GM12891 (cell line): ENCODE results near the gene PTGIS.

Experiments used
- POLR2A ChIP-seq: IDR thresholded peaks from 2 replicates; pipeline ENCODE4 v1.6.1; 2011; ENCODE audit warnings: low read depth, low read length, control low read depth
- POLR2AphosphoS5 ChIP-seq: IDR thresholded peaks from 2 replicates; pipeline ENCODE4 v1.6.1; 2011; ENCODE audit warnings: low read depth, low read length, control low read depth
- POU2F2 ChIP-seq: IDR thresholded peaks from 2 replicates; pipeline ENCODE4 v1.6.1; 2011; ENCODE audit warnings: low read depth, mild to moderate bottlenecking, control low read depth, low read length, moderate library complexity
- SPI1 ChIP-seq: IDR thresholded peaks from 2 replicates; pipeline ENCODE4 v1.6.1; 2011; ENCODE audit warnings: low read depth, low read length, control low read depth
- TAF1 ChIP-seq: IDR thresholded peaks from 2 replicates; pipeline ENCODE4 v1.6.1; 2011; ENCODE audit warnings: low read depth, low read length, control low read depth

- TF ChIP-seq POLR2AphosphoS5 (no peak), POLR2A (no peak), POU2F2 (no peak), TAF1 (no peak), SPI1 (no peak)
Observed at GRCh38 chr20:49603209-49603627, 35.3 kb upstream of the PTGIS start.
